Measurements from ENCODE around the gene KCNJ9. TPM values are rescaled to one million over a fixed set of nuclear protein-coding genes. Genes with fewer than 3 reads are reported as not detected.
A peak's percentile ranks its signal among the peaks of the same experiment; 100 is the strongest.

Gene KCNJ9
- total RNA-seq, 2 donors from 2014 or later, result 0.95 TPM; not detected in 1

GRCh38 chr1:160112357-160112756, 31.0 kb downstream of the KCNJ9 start:
- DNase-seq (ENCODE audit: low spot score), result no peak
- no peak for TF ChIP-seq CTCF (IDR thresholded peaks at IDR 0.05)
- no peak overlapping the region for H3K4me3 ChIP-seq
- no peaks in the 10 kb centered on the region for H3K27me3 ChIP-seq (replicated peaks; ENCODE audit: insufficient read depth)
- H3K9me3 ChIP-seq, result no peaks in the 10 kb centered on the region
- H3K36me3 ChIP-seq, result no peaks in the 10 kb centered on the region
- no peak for ATAC-seq (ENCODE audit: insufficient number of reproducible peaks, low FRiP score, low read depth)
- H3K27ac ChIP-seq, result no peak overlapping the region
- H3K4me1 ChIP-seq (ENCODE audit: control insufficient read depth in 1 of 2, low read depth in 2 of 2), result peaks cover 23 to 53% of the 10 kb centered on the region in 2 donors

GRCh38 chr1:160113407-160113806, 32.1 kb downstream of the KCNJ9 start:
- Histone ChIP-seq H3K27ac (peak overlapping the region; percentile 77 to 92), H3K36me3 (peaks cover 1% of the 10 kb centered on the region), H3K4me1 (ENCODE audit: control insufficient read depth in 1 of 2, low read depth in 2 of 2) (peaks cover 27 to 60% of the 10 kb centered on the region in 2 donors), H3K9me3 (no peaks in the 10 kb centered on the region), H3K27me3 (replicated peaks; ENCODE audit: insufficient read depth) (no peaks in the 10 kb centered on the region), H3K4me3 (no peak overlapping the region)
- DNase-seq (ENCODE audit: low spot score) (no peak), ATAC-seq (ENCODE audit: insufficient number of reproducible peaks, low FRiP score, low read depth) (no peak)
- peak; percentile 41 for TF ChIP-seq CTCF (IDR thresholded peaks at IDR 0.05)

- Histone ChIP-seq H3K9me3 (no peaks in the 10 kb centered on the region), H3K4me3 (no peak overlapping the region), H3K36me3 (peaks cover 5% of the 10 kb centered on the region), H3K27ac (peak overlapping the region; percentile 77 to 92), H3K27me3 (replicated peaks; ENCODE audit: insufficient read depth) (no peaks in the 10 kb centered on the region), H3K4me1 (ENCODE audit: control insufficient read depth in 1 of 2, low read depth in 2 of 2) (peaks cover 32 to 64% of the 10 kb centered on the region in 2 donors)
- TF ChIP-seq CTCF (IDR thresholded peaks at IDR 0.05), result no peak
- ATAC-seq (ENCODE audit: insufficient number of reproducible peaks, low FRiP score, low read depth) (no peak), DNase-seq (ENCODE audit: low spot score) (no peak)
Measured at GRCh38 chr1:160114085-160114484, 32.7 kb downstream of the KCNJ9 start.

- Histone ChIP-seq H3K9me3 (no peaks in the 10 kb centered on the region), H3K36me3 (peaks cover 6% of the 10 kb centered on the region), H3K4me3 (peak within 1 kb of the TSS; percentile 79), H3K27me3 (replicated peaks; ENCODE audit: insufficient read depth) (no peaks in the 10 kb centered on the region), H3K27ac (peak within 1 kb of the TSS; percentile 77 to 92), H3K4me1 (ENCODE audit: control insufficient read depth in 1 of 2, low read depth in 2 of 2) (peaks cover 35 to 74% of the 10 kb centered on the region in 2 donors)
- no peak for TF ChIP-seq CTCF (IDR thresholded peaks at IDR 0.05)
- ATAC-seq (ENCODE audit: insufficient number of reproducible peaks, low FRiP score, low read depth) (peak; percentile 42), DNase-seq (ENCODE audit: low spot score) (no peak)
Measured at GRCh38 chr1:160115545-160116282, 34.4 kb downstream of the KCNJ9 start, which contains the start of gene ATP1A2. TSS of gene ATP1A2 (plus strand) at chr1:160115759. CDS start at chr1:160115862, 103 bp downstream.

GRCh38 chr1:160116283-160117147, 35.2 kb downstream of the KCNJ9 start:
- no peaks in the 10 kb centered on the region for H3K9me3 ChIP-seq
- H3K36me3 ChIP-seq, result peaks cover 14% of the 10 kb centered on the region
- H3K27me3 ChIP-seq (replicated peaks; ENCODE audit: insufficient read depth), result no peaks in the 10 kb centered on the region
- ATAC-seq (ENCODE audit: insufficient number of reproducible peaks, low FRiP score, low read depth) (no peak), DNase-seq (ENCODE audit: low spot score) (peak; percentile 50)
- H3K4me1 ChIP-seq (ENCODE audit: control insufficient read depth in 1 of 2, low read depth in 2 of 2), result peaks cover 35 to 82% of the 10 kb centered on the region in 2 donors
- H3K27ac ChIP-seq, result peak overlapping the region; percentile 77 to 92
- H3K4me3 ChIP-seq, result peak overlapping the region; percentile 79
- TF ChIP-seq CTCF (IDR thresholded peaks at IDR 0.05), result no peak

All from thoracic aorta (tissue), 2 donors.